Measurements from ENCODE around the gene TMEM14A. TPM values are rescaled to one million over a fixed set of nuclear protein-coding genes. Genes with fewer than 3 reads are reported as not detected.

TMEM14A gene
- total and polyA plus RNA-seq, 2 of the 8 experiments (the other 6 are each of a cell fraction or from before 2014, with no cell fraction given) = 11.1 to 11.2 TPM

DNA sequence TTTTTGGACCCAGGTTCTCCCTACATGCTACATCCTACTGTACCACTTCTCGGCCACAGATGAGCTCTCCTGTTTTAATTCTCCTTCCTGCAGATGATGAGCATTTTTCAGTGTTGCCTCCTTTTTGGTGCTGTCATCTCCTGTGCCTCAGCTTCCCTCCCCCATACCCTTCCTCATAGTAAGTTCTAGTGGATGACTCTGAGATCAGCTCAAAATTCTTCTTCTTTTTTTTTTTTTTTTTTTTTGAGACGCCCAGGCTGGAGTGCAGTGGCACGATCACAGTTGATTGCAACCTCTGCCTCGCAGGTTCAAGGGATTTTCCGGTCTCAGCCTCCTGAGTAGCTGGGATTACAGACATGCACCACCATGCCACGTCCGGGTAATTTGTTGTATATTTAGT, 3.8 kb downstream of the TMEM14A start (continued):
- TF ChIP-seq NRF1 (IDR thresholded peaks at IDR 0.05; ENCODE audit: low read depth, low read length) (no peak), RNF2 (IDR thresholded peaks at IDR 0.05; ENCODE audit: borderline replicate concordance, low read depth, low read length, missing control alignments, poor library complexity, severe bottlenecking) (no peak), RXRA (IDR thresholded peaks at IDR 0.05; ENCODE audit: insufficient read depth, low read depth, low read length) (no peak), TBP (IDR thresholded peaks at IDR 0.05; ENCODE audit: low read depth, low read length) (no peak), SP4 (IDR thresholded peaks at IDR 0.05; ENCODE audit: low read length) (no peak), BACH1 (IDR thresholded peaks at IDR 0.05; ENCODE audit: low read length) (no peak), RFX5 (IDR thresholded peaks at IDR 0.05; ENCODE audit: borderline replicate concordance, low read depth, low read length) (no peak)
- TF ChIP-seq, protein P1, sequence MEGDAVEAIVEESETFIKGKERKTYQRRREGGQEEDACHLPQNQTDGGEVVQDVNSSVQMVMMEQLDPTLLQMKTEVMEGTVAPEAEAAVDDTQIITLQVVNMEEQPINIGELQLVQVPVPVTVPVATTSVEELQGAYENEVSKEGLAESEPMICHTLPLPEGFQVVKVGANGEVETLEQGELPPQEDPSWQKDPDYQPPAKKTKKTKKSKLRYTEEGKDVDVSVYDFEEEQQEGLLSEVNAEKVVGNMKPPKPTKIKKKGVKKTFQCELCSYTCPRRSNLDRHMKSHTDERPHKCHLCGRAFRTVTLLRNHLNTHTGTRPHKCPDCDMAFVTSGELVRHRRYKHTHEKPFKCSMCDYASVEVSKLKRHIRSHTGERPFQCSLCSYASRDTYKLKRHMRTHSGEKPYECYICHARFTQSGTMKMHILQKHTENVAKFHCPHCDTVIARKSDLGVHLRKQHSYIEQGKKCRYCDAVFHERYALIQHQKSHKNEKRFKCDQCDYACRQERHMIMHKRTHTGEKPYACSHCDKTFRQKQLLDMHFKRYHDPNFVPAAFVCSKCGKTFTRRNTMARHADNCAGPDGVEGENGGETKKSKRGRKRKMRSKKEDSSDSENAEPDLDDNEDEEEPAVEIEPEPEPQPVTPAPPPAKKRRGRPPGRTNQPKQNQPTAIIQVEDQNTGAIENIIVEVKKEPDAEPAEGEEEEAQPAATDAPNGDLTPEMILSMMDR (IDR thresholded peaks at IDR 0.05; ENCODE audit: control extremely low read depth in 1 of 3, insufficient read depth in 1 of 3, low read depth in 1 of 3, low read length in 3 of 3) = no peak
